Stimulated activated CD4-positive, alpha-beta T cell treated with anti-CD3 and anti-CD28 coated beads, Interleukin-4, amount 100 ng/mL, for 48 hours (primary cell): Measurements from ENCODE around the gene HHAT.

Experiments used
- DNase-seq, 2 donors: peaks; one replicate each; pipeline ENCODE4 v3.0.0-alpha.2; 2020; ENCODE audit warnings: low read depth in 2 of 2

Gene HHAT

GRCh38 chr1:210541680-210542358 lies 213.1 kb downstream of the HHAT start:
- no peak for DNase-seq

GRCh38 chr1:210551899-210552298 lies 223.2 kb downstream of the HHAT start:
- DNase-seq, result no peak

- DNase-seq, result no peak
Observed at GRCh38 chr1:210553711-210554110, 225.0 kb downstream of the HHAT start.

- DNase-seq, result no peak
Observed at GRCh38 chr1:210554382-210554781, 225.7 kb downstream of the HHAT start.

- no peak for DNase-seq
Observed at GRCh38 chr1:210556475-210556874, 227.8 kb downstream of the HHAT start.

- DNase-seq, result no peak
Observed at GRCh38 chr1:210557426-210558077, 228.8 kb downstream of the HHAT start.

- DNase-seq, result no peak
Observed at GRCh38 chr1:210558302-210558701, 229.6 kb downstream of the HHAT start.

- DNase-seq, result no peak
Observed at GRCh38 chr1:210565306-210565705, 236.6 kb downstream of the HHAT start.

GRCh38 chr1:210568631-210569030 lies 239.9 kb downstream of the HHAT start:
- no peak for DNase-seq

GRCh38 chr1:210570116-210570515 lies 241.4 kb downstream of the HHAT start:
- DNase-seq, result no peak

- no peak for DNase-seq
Observed at GRCh38 chr1:210571356-210572284, 242.9 kb downstream of the HHAT start.

- DNase-seq, result no peak
Observed at GRCh38 chr1:210573141-210573540, 244.4 kb downstream of the HHAT start.

- no peak for DNase-seq
Observed at GRCh38 chr1:210582205-210582970, 253.7 kb downstream of the HHAT start.

- peak; percentile 70 to 74 for DNase-seq
Observed at GRCh38 chr1:210584439-210585113, 255.9 kb downstream of the HHAT start.

GRCh38 chr1:210586771-210587170 lies 258.1 kb downstream of the HHAT start:
- no peak for DNase-seq

GRCh38 chr1:210587566-210587965 lies 258.9 kb downstream of the HHAT start:
- no peak for DNase-seq

GRCh38 chr1:210588357-210588756 lies 259.7 kb downstream of the HHAT start:
- DNase-seq, result no peak

- no peak for DNase-seq
Observed at GRCh38 chr1:210588946-210589345, 260.2 kb downstream of the HHAT start.

- DNase-seq, result no peak
Observed at GRCh38 chr1:210591214-210591613, 262.5 kb downstream of the HHAT start.

- DNase-seq, result no peak
Observed at GRCh38 chr1:210594605-210595004, 265.9 kb downstream of the HHAT start.

- no peak for DNase-seq
Observed at GRCh38 chr1:210596641-210597040, 267.9 kb downstream of the HHAT start.
